Stimulated activated CD4-positive, alpha-beta T cell treated with anti-CD3 and anti-CD28 coated beads, TNF-alpha, amount 100 ng/mL, for 1 hour (primary cell): ENCODE results near the gene HRK.

Experiments
- DNase-seq, 3 donors: peaks; one replicate each; pipeline ENCODE4 v3.0.0-alpha.2; 2020; ENCODE audit warnings: low read depth in 3 of 3, low spot score in 1 of 3

The HRK gene

GRCh38 chr12:116870306-116870705 lies 10.9 kb downstream of the HRK start:
- no peak for DNase-seq

GRCh38 chr12:116867523-116867922 lies 13.7 kb downstream of the HRK start:
- DNase-seq: no peak

GRCh38 chr12:116864371-116865160 lies 16.7 kb downstream of the HRK start:
- no peak for DNase-seq

GRCh38 chr12:116863275-116863767 lies 17.9 kb downstream of the HRK start:
- no peak for DNase-seq

GRCh38 chr12:116862167-116862566 lies 19.1 kb downstream of the HRK start:
- no peak for DNase-seq

GRCh38 chr12:116861320-116861719 lies 19.9 kb downstream of the HRK start:
- DNase-seq: no peak

- no peak for DNase-seq
These were observed 21.0 kb downstream of the HRK start for GRCh38 chr12:116860263-116860662.

- no peak for DNase-seq
These were observed 22.2 kb downstream of the HRK start for GRCh38 chr12:116859079-116859478.

- no peak for DNase-seq
These were observed 24.5 kb downstream of the HRK start for GRCh38 chr12:116856729-116857128.

GRCh38 chr12:116855744-116856470 lies 25.3 kb downstream of the HRK start:
- DNase-seq: no peak

GRCh38 chr12:116853507-116853906 lies 27.7 kb downstream of the HRK start:
- no peak for DNase-seq

- DNase-seq: no peak
These were observed 28.9 kb downstream of the HRK start for GRCh38 chr12:116852303-116852702.

GRCh38 chr12:116849216-116849615 lies 32.0 kb downstream of the HRK start:
- DNase-seq: no peak

- DNase-seq: no peak
These were observed 38.2 kb downstream of the HRK start for GRCh38 chr12:116843085-116843484.

GRCh38 chr12:116839287-116839830 lies 41.9 kb downstream of the HRK start:
- DNase-seq: no peak

GRCh38 chr12:116838365-116838764 lies 42.9 kb downstream of the HRK start:
- no peak for DNase-seq

GRCh38 chr12:116837097-116837496 lies 44.1 kb downstream of the HRK start:
- no peak for DNase-seq

- DNase-seq: no peak
These were observed 45.8 kb downstream of the HRK start for GRCh38 chr12:116835484-116835883.

GRCh38 chr12:116833474-116833873 lies 47.8 kb downstream of the HRK start:
- DNase-seq: no peak

GRCh38 chr12:116832353-116832752 lies 48.9 kb downstream of the HRK start:
- DNase-seq: no peak

- DNase-seq: no peak
These were observed 53.8 kb downstream of the HRK start for GRCh38 chr12:116827432-116827831.

- DNase-seq: no peak
These were observed 60.0 kb downstream of the HRK start for GRCh38 chr12:116821291-116821690.
